Muscle of arm (tissue), 12 donors: ENCODE data around the gene FSIP1. TPM values are rescaled to one million over a fixed set of nuclear protein-coding genes. Genes with fewer than 3 reads are reported as not detected.

ENCODE experiments used
- DNase-seq: peaks from one replicate; pipeline ENCODE4 v3.0.0-alpha.2; 2013
- polyA plus RNA-seq, 12 donors: library from polyadenylated mRNA; unstranded; fragments of 120-200 nt; gene quantifications; one replicate each; pipeline ENCODE4 v1.2.1, GENCODE V29; 2013; ENCODE audit not compliant: insufficient read length in 12 of 12

The FSIP1 gene
- polyA plus RNA-seq, 12 donors: 0.11 to 0.97 (median 0.43) TPM; not detected in 2

- DNase-seq: no peak
Observed at GRCh38 chr15:39583596-39584265, 198.9 kb downstream of the FSIP1 start.

GRCh38 chr15:39582977-39583595 is 199.6 kb downstream of the FSIP1 start:
- no peak for DNase-seq

- no peak for DNase-seq
Observed at GRCh38 chr15:39582286-39582976, 200.2 kb downstream of the FSIP1 start.

GRCh38 chr15:39581793-39582285 is 200.8 kb downstream of the FSIP1 start:
- no peak for DNase-seq

- DNase-seq: peak; percentile 35
Observed at GRCh38 chr15:39581242-39581792, 201.3 kb downstream of the FSIP1 start.

GRCh38 chr15:39580485-39581241 is 202.0 kb downstream of the FSIP1 start, which contains the start of gene THBS1:
TSS of gene THBS1 (plus strand) at chr15:39581079. CDS start at chr15:39581858, 779 bp downstream.
- DNase-seq: peak; percentile 90

- DNase-seq: peak; percentile 96
Observed at GRCh38 chr15:39580117-39580484, 202.5 kb downstream of the FSIP1 start.

GRCh38 chr15:39579487-39580116 is 203.0 kb downstream of the FSIP1 start:
- peak; percentile 83 for DNase-seq

GRCh38 chr15:39578851-39579486 is 203.7 kb downstream of the FSIP1 start:
- no peak for DNase-seq

- no peak for DNase-seq
Observed at GRCh38 chr15:39575180-39575579, 207.5 kb downstream of the FSIP1 start.

- no peak for DNase-seq
Observed at GRCh38 chr15:39574427-39574826, 208.2 kb downstream of the FSIP1 start.

- DNase-seq: no peak
Observed at GRCh38 chr15:39573844-39574243, 208.8 kb downstream of the FSIP1 start.

GRCh38 chr15:39573287-39573686 is 209.4 kb downstream of the FSIP1 start:
- DNase-seq: no peak

GRCh38 chr15:39565851-39566250 is 216.8 kb downstream of the FSIP1 start:
- no peak for DNase-seq

GRCh38 chr15:39564972-39565665 is 217.5 kb downstream of the FSIP1 start:
- DNase-seq: no peak

- no peak for DNase-seq
Observed at GRCh38 chr15:39558421-39558820, 224.2 kb downstream of the FSIP1 start.

GRCh38 chr15:39556461-39556860 is 226.2 kb downstream of the FSIP1 start:
- no peak for DNase-seq

GRCh38 chr15:39555885-39556284 is 226.8 kb downstream of the FSIP1 start:
- DNase-seq: no peak

GRCh38 chr15:39554746-39555387 is 227.8 kb downstream of the FSIP1 start:
- no peak for DNase-seq
